Measurements from ENCODE around the gene ATOSA. TPM values are rescaled to one million over a fixed set of nuclear protein-coding genes. Genes with fewer than 3 reads are reported as not detected.

ATOSA gene
- total and polyA plus RNA-seq, 8 donors = 34.5 to 79.0 (median 59.6) TPM

GRCh38 chr15:52636459-52636858, 42.7 kb downstream of the ATOSA start:
- H3K4me1 ChIP-seq = no peaks in the 10 kb centered on the region
- no peaks in the 10 kb centered on the region for H3K9me3 ChIP-seq
- no peak overlapping the region for H3K4me3 ChIP-seq
- H3K36me3 ChIP-seq = no peaks in the 10 kb centered on the region
- DNase-seq (no peak), ATAC-seq (no peak)
- TF ChIP-seq, protein P1, sequence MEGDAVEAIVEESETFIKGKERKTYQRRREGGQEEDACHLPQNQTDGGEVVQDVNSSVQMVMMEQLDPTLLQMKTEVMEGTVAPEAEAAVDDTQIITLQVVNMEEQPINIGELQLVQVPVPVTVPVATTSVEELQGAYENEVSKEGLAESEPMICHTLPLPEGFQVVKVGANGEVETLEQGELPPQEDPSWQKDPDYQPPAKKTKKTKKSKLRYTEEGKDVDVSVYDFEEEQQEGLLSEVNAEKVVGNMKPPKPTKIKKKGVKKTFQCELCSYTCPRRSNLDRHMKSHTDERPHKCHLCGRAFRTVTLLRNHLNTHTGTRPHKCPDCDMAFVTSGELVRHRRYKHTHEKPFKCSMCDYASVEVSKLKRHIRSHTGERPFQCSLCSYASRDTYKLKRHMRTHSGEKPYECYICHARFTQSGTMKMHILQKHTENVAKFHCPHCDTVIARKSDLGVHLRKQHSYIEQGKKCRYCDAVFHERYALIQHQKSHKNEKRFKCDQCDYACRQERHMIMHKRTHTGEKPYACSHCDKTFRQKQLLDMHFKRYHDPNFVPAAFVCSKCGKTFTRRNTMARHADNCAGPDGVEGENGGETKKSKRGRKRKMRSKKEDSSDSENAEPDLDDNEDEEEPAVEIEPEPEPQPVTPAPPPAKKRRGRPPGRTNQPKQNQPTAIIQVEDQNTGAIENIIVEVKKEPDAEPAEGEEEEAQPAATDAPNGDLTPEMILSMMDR (IDR thresholded peaks at IDR 0.05) = no peak
- no peaks in the 10 kb centered on the region for H3K27me3 ChIP-seq
- intact Hi-C loops (cut with DNase I) = no loop called here
- H3K27ac ChIP-seq = no peak overlapping the region

DNA sequence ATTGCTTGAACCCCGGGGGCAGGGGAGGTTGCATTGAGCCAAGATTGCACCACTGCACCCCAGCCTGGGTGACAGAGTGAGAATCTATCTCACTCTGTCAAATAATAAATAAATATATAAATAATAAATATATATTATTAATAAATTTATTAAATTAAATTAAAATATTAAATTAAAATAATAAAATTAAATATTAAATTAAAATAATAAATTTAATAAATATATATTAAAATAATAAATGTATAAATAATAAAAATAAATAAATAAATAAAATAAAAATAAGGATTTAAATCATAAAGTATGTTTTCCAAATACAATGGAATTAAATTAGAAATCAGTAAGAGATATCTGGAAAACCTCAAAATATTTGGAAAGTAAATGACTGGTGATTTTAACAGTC, 43.3 kb downstream of the ATOSA start:
- H3K36me3 ChIP-seq = no peaks in the 10 kb centered on the region
- H3K4me3 ChIP-seq = no peak overlapping the region
- ATAC-seq (no peak), DNase-seq (no peak)
- H3K27me3 ChIP-seq = no peaks in the 10 kb centered on the region
- intact Hi-C loops (cut with DNase I) = no loop called here
- TF ChIP-seq, protein P1 (IDR thresholded peaks at IDR 0.05) = no peak
- no peaks in the 10 kb centered on the region for H3K4me1 ChIP-seq
- no peak overlapping the region for H3K27ac ChIP-seq
- no peaks in the 10 kb centered on the region for H3K9me3 ChIP-seq

Other genes starting within 250 kb of the ATOSA start
- gene MYO5A, start 150.5 kb downstream of the ATOSA start, total RNA-seq = 10 to 100 TPM; 21.8 to 33.4 TPM
- 10 to 100 TPM; 31.0 to 46.3 (median 39.1) TPM for gene MYO5A, start 150.5 kb downstream of the ATOSA start, polyA plus RNA-seq (ENCODE audit: insufficient read length in 6 of 6)
- 100 to 1,000 TPM; 152 to 158 TPM for gene ARPP19, start 110.4 kb downstream of the ATOSA start, total RNA-seq
- 100 to 1,000 TPM in 5 of 6 donors, 10 to 100 TPM in 1; 96.3 to 116 (median 108) TPM for gene ARPP19, start 110.4 kb downstream of the ATOSA start, polyA plus RNA-seq (ENCODE audit: insufficient read length in 6 of 6)
- gene ONECUT1, start 110.9 kb upstream of the ATOSA start, total RNA-seq = not detected
- gene ONECUT1, start 110.9 kb upstream of the ATOSA start, polyA plus RNA-seq (ENCODE audit: insufficient read length in 6 of 6) = not detected